Keratinocyte (primary cell): ENCODE results near the gene MUC6.

Source experiments
- CTCF ChIP-seq, 3 experiments: IDR thresholded peaks in 1 of 3; conservative IDR thresholded peaks in 1 of 3; optimal IDR thresholded peaks in 1 of 3; 2 replicates in 2 of 3; 3 replicates in 1 of 3; pipeline versions ENCODE3 to v1.5.1; 2011; ENCODE audit warnings: low read length in 3 of 3, mild to moderate bottlenecking in 3 of 3, moderate library complexity in 2 of 3, control low read depth in 1 of 3, inconsistent platforms in 1 of 3; ENCODE audit not compliant: insufficient read depth in 2 of 3; ENCODE audit errors: extremely low read depth in 1 of 3
- EZH2 ChIP-seq: IDR thresholded peaks from one replicate; pipeline ENCODE4 v1.6.1; 2012; ENCODE audit warnings: inconsistent platforms, mild to moderate bottlenecking, low read length, moderate library complexity

GRCh38 chr11:1074244-1075221, 38.0 kb upstream of the MUC6 start, which contains the start of gene MUC2:
- TF ChIP-seq CTCF (optimal IDR thresholded peaks at IDR 0.05 in 1 of 3, IDR thresholded peaks at IDR 0.05 in 1 of 3, conservative IDR thresholded peaks at IDR 0.05 in 1 of 3; ENCODE audit: extremely low read depth in 1 of 3, insufficient read depth in 2 of 3, low read length in 3 of 3) (no peak), EZH2 (no peak)
